ENCODE measurements around the gene RPL21. TPM values are rescaled to one million over a fixed set of nuclear protein-coding genes. Genes with fewer than 3 reads are reported as not detected.

RPL21 gene
- total RNA-seq, 2 donors from 2014 or later, result 424 to 949 TPM

- DNase-seq (ENCODE audit: low spot score), result no peak
- H3K27ac ChIP-seq, result no peak overlapping the region
- no peaks in the 10 kb centered on the region for H3K9me3 ChIP-seq
- no peaks in the 10 kb centered on the region for H3K27me3 ChIP-seq
- H3K36me3 ChIP-seq, result peaks cover 48% of the 10 kb centered on the region
- H3K4me3 ChIP-seq, result no peak overlapping the region
- H3K4me1 ChIP-seq, result peaks cover 0 to 22% of the 10 kb centered on the region in 2 donors
- no peak for TF ChIP-seq CTCF (IDR thresholded peaks at IDR 0.05)
These were observed 8.5 kb downstream of the RPL21 start for GRCh38 chr13:27259831-27260230.

GRCh38 chr13:27261396-27261795, 10.0 kb downstream of the RPL21 start:
- H3K36me3 ChIP-seq, result peaks cover 35% of the 10 kb centered on the region
- DNase-seq (ENCODE audit: low spot score), result no peak

GRCh38 chr13:27263438-27263837, 12.1 kb downstream of the RPL21 start:
- DNase-seq (ENCODE audit: low spot score), result no peak
- Histone ChIP-seq H3K27me3 (no peaks in the 10 kb centered on the region), H3K27ac (peak overlapping the region in 1 of 2 donors; percentile 51), H3K9me3 (no peaks in the 10 kb centered on the region), H3K4me1 (peaks cover 0 to 44% of the 10 kb centered on the region in 2 donors), H3K36me3 (peaks cover 15% of the 10 kb centered on the region), H3K4me3 (no peak overlapping the region)
- no peak for TF ChIP-seq CTCF (IDR thresholded peaks at IDR 0.05)

More at GRCh38 chr13:27261396-27261795, 10.0 kb downstream of the RPL21 start:
- TF ChIP-seq CTCF (IDR thresholded peaks at IDR 0.05), result no peak
- Histone ChIP-seq H3K9me3 (no peaks in the 10 kb centered on the region), H3K4me3 (no peak overlapping the region), H3K27ac (no peak overlapping the region), H3K27me3 (no peaks in the 10 kb centered on the region), H3K4me1 (peaks cover 0 to 28% of the 10 kb centered on the region in 2 donors)

- Histone ChIP-seq H3K36me3 (peaks cover 7% of the 10 kb centered on the region), H3K9me3 (no peaks in the 10 kb centered on the region), H3K4me3 (no peak overlapping the region), H3K4me1 (peaks cover 0 to 44% of the 10 kb centered on the region in 2 donors), H3K27me3 (no peaks in the 10 kb centered on the region), H3K27ac (peak overlapping the region; percentile 15 to 51)
- DNase-seq (ENCODE audit: low spot score), result no peak
- TF ChIP-seq CTCF (IDR thresholded peaks at IDR 0.05), result no peak
These were observed 12.8 kb downstream of the RPL21 start for GRCh38 chr13:27264181-27264580.

GRCh38 chr13:27264648-27265047, 13.3 kb downstream of the RPL21 start:
- H3K4me1 ChIP-seq, result peaks cover 0 to 44% of the 10 kb centered on the region in 2 donors
- H3K27ac ChIP-seq, result peak overlapping the region; percentile 15 to 48
- no peaks in the 10 kb centered on the region for H3K27me3 ChIP-seq
- no peaks in the 10 kb centered on the region for H3K9me3 ChIP-seq
- no peak overlapping the region for H3K4me3 ChIP-seq
- no peak for DNase-seq (ENCODE audit: low spot score)
- peaks cover 7% of the 10 kb centered on the region for H3K36me3 ChIP-seq
- TF ChIP-seq CTCF (IDR thresholded peaks at IDR 0.05), result no peak

GRCh38 chr13:27266917-27267316, 15.6 kb downstream of the RPL21 start:
- H3K4me3 ChIP-seq, result no peak overlapping the region
- H3K27ac ChIP-seq, result peak overlapping the region; percentile 51 to 58
- H3K9me3 ChIP-seq, result no peaks in the 10 kb centered on the region
- peaks cover 0 to 57% of the 10 kb centered on the region in 2 donors for H3K4me1 ChIP-seq
- TF ChIP-seq CTCF (IDR thresholded peaks at IDR 0.05), result no peak
- no peaks in the 10 kb centered on the region for H3K27me3 ChIP-seq
- no peak for DNase-seq (ENCODE audit: low spot score)
- H3K36me3 ChIP-seq, result peaks cover 5% of the 10 kb centered on the region
